Superior temporal gyrus (tissue), 1 donor: ENCODE measurements around the gene GPR143.
"Not testable (repeated sequence)": the region's sequence is repeated elsewhere in the genome, so short reads cannot be mapped to it uniquely, and the experiment has no call there.

Experiments
- DNase-seq: peaks from one replicate; pipeline ENCODE4 v3.0.0-alpha.2; 2016; ENCODE audit errors: extremely low spot score

The GPR143 gene

DNA sequence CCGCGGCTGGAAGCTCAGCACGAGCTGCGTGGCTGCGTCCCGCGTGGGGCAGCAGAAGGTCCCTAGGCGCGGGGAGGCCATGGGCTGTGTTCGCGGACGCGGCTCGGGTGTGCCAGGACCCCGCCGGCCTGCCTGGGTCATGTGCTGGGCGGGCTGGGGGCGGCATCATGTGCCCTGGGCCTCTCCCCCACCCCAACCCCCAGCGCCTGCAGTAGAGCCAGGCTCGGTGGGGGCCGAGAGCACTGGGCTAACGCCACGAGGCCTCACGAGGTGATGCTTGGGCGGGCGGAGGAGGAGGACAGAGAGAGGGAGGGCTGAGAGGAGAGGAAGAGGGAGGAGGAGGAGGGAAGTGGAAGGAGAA is at the start of gene GPR143:
Gene GPR143 (minus strand): TSS at position 111 of the 361 bp plus-strand sequence. CDS start 30 bp downstream, at position 81.
- no peak for DNase-seq

DNA sequence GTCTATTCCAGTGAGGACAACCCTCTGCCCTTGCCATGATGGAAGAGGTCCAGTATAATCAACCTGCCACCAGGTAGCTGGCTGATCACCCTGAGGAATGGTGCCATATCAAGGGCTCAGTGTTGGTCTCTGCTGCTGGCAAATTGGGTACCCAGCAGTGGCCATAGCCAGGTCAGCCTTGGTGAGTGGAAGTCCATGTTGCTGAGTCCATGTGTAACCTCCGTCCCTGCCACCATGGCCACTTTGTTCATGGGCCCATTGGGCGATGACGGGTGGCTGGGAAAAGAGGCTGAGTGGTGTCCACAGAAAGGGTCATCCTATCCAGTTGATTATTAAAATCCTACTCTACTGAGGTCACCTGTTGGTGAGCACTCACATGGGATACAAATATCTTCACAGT is 45.4 kb upstream of the GPR143 start:
- not testable (repeated sequence) for DNase-seq

DNA sequence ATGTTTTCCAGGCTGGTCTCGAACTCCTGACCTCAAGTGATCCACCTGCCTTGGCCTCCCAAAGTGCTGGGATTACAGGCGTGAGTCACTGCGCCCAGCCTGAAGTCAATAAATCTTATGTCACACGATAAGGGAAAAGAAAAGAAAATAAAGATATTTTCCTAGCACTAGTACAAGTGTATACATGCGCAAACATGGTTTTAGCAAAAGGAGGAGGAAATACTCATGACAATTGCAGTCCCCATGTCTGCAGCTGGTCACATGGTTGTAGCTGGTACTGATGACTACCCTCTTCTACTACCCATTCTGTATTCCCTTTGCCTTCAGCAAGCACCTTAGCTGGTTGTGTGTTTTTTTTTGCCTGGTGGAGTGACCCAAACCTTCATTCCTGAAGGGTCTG is 44.2 kb upstream of the GPR143 start:
- DNase-seq = not testable (repeated sequence)

DNA sequence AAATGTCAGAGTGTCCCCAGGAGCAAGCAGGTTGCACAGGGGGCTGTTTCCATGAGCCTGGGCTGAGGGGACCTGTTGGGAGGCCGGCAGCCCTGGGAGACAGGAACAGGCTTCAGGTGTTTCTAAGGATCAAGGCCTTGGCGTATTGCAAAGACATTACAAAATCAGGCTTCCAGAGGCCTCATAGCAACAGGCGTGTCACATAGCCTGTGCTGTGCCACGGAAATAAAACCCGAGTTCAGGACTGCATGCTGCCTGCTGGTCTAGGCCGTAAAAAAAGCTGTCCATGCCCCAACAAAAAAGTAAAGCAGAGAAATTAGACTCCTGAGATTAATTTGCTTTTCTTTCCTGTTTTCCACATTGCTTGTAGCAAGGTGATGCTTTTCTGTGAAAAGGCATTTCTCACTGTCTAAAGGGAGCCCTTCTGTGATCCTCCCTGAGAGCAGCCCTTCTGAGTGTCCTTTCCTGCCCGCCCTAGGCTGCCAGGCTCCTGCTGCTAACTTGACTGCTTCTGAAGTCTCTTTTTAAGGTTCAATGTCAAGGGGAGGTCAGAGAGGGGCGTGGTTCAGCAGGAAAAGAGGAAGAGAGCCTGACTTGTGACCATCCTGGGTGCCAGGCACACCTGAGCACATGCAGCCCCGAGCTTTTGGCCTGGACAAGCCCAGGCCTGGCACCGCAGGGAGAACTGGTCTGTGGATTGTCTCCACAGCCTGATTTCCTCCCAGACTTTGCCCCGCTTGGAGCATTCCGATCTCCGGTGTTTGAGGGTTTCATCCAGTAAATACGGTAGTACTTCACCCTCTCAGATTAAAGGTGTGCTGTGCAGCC is 41.9 kb upstream of the GPR143 start:
- DNase-seq = no peak

DNA sequence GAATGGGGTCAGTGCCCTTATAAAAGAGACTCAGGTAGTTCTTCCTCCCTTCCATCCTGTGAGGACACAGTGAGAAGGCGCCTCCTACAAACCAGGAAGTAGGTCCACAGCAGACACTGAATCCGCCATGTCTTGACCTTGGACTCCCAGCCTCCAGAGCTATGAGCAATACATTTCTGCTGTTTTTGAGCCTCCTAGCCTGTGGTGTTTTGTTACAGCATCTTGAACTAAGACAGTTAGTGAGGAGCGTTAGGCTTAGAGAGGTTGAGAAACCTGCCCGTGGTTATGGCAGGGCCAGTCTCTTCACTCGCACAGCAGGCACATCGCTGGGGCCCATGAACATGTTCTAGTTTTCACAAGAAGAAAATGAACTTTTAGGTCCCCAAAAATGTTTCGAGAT is 40.3 kb upstream of the GPR143 start:
- no peak for DNase-seq

DNA sequence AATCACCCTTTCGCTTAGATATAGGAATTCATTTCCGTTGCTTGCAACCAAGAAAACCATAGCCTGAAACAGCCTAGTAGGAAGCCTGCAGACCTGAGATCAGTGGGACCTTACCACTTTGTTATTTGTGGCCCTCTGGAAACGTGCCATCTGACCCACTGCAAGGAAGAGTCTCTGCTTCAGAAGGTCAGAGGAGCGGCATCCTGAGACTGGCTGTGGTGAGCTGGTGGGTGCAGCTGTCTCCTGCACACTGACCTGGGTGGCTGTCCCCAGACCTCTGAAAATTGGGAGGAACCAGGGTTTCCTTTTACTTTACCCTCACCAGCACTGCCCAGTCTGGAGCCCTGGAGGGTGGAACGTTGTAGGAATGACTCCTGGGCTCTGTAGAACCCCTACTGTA is 38.8 kb upstream of the GPR143 start:
- no peak for DNase-seq

DNA sequence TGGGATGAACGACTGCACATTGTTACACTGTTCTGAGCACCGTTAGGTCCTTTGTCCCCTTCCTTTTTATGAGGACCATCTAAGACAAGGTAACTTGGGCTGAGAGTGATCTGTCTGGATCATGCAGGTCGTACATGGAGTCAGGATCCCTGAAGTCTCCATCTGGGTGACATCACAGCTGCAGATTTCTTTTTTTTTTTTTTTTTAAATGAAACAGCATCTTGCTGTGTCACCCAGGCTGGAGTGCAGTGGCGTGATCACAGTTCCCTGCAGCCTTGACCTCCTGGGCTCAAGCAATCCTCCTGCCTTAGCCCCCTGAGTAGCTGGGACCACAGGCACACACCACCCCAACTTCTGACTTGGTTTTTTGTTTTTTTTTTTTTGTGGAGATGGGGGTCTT is 37.1 kb upstream of the GPR143 start:
- DNase-seq = no peak

DNA sequence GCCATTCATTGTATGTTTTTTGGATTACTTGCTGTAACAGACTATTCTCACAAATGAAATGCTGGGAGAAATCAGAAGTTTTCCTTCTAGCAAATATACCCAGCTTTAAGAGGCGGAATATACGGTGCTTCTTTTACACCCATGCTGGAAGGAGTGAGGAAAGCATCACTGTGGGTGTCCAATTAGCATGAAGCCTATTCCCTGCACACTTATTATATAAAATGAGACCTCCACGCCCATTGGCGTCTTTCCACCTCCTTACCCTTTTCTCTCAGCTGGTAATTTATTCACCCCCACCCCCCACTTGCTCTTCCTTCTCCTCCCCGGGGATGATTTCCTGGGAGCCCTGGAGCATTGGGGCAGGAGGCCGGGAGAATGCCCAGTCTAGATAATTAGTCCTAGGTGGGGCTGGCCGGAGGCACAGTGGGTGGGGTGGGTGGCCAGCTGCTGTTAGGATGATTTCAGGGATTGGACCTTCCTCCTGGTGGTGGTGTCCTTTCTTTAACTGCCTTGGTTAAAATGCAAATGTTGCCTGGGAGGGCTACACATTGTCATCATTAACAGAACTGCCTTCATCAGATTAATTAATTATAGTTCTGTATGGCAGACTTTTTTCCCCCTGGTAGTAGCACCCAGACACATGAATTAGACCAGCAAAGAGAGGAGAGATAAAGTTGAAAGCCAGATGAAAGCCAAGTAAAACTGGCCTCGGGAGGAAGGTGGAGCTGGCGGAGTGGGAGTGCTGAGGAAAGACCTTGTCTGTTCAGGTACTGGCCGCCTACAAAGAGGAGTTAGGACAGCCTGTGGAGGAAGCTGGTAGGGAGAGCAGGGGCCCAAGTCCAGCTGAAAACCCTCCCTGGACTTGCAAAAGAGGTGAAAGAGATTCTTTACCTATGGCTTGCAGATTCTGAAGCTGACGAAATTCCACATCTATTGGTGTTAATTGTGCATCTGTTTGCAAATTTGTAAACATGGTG is 32.0 kb upstream of the GPR143 start:
- DNase-seq = no peak

DNA sequence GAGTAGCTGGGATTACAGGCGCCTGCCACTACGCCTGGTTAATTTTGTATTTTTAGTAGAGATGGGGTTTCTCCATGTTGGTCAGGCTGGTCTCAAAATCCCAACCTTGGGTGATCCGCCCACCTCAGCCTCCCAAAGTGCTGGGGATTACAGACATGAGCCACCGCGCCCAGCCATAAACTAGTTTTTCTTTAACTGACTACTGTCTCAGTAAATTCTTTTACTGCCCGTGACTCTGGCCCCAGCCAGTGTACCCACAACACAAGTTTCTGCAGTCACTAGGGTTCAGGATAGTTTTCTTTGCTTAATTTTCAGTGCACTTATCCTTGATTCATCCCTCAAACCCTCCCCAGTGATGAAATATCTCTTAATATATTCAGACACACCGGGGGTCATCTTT is 28.8 kb upstream of the GPR143 start:
- DNase-seq = no peak

DNA sequence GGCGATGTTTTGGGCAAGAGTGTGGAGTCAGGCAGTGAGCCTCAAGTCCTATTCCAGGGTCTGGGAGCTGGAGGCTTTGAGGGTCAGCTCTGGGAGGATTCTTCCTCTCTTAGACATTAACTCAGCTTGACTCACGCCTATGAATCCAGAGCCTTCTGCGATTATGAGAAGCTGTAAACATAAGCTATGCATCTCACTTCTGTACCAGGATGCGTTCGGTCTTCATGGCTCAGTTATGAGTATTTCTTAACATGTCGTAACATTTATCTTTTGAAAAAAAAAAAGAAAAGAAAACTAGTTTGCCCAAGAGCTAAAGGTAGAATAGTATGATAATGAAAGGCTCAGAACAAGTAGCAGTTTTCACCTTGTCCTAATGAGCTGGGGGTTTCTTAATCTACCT is 25.2 kb upstream of the GPR143 start:
- no peak for DNase-seq

DNA sequence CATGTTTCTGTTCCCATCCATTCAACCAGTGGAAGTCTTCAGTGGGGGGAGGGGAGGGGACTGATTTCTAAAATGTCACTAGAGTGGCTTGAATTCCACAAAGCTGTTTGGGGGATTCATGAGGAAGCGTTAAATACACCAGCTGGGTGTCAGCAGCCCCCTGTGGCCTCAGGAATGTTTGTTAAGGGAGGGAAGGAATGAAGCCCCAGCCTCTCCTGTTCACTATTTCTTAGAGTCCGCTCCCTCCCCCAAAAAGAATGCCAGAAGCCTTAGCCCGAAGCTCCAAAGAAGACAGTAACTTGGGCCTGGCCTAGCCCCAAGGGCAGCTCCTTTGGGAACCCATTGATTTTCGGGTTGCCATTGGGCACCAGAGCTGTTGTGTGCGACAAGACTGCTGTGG is 23.9 kb upstream of the GPR143 start:
- DNase-seq = no peak

DNA sequence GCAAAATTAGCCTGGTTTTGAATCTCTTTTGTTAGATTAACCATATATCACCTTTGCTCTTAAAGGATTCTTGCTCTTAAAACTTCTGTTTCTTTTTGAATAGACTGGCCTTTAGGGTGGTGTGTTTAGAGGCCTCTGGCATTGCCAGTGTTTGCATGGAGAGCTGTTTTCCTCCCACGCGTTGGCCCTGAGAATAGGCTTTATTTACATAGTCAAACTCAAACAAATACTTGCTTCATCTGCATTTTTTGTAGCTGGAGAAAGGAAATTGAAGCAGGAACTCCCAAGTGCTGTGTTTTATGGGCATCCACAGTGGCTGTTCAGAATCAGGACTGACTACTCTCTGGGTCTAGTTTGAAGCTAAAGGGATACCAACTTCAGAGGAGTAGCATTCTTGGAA is 23.3 kb upstream of the GPR143 start:
- DNase-seq = no peak

DNA sequence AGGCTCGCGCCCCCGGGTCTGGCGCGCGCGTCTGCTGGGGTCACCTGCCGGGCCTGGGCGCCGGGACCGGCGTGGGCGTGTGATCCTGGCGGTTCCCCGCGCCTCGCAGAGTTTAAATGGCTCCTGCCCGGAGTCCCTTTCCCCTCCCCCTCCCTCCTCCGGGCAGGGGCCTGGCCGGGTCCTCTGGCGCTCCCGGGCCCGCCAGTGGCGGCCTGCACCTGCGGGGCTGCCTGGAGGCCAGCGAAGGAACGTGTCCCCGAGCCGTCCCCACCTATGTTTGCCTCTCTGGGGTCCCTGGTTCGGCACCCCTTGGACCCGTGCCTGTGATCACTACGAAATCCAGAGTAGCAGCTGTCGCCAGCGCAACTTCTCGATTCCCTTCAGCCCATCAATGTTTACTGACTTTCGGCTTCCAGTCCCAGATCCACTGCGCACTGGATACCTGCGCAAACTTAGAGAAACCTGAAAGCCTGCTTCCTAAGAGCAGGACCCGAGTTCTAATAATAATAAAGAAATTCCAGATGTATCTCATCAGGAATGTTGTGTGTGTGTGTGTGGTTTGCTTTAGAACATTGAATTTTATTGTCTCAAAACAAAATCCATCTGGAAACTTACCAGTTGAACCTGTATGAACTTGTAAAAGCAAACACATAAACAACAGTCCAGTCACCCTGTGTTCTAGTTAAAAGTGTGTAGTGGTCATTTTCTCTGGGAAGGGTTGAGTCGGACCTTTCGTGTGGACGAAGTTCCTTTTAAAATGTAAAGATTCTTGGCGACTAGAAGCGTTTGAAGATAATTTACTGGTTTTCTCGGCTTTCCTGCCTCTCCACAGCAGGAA is 21.4 kb upstream of the GPR143 start:
- no peak for DNase-seq

DNA sequence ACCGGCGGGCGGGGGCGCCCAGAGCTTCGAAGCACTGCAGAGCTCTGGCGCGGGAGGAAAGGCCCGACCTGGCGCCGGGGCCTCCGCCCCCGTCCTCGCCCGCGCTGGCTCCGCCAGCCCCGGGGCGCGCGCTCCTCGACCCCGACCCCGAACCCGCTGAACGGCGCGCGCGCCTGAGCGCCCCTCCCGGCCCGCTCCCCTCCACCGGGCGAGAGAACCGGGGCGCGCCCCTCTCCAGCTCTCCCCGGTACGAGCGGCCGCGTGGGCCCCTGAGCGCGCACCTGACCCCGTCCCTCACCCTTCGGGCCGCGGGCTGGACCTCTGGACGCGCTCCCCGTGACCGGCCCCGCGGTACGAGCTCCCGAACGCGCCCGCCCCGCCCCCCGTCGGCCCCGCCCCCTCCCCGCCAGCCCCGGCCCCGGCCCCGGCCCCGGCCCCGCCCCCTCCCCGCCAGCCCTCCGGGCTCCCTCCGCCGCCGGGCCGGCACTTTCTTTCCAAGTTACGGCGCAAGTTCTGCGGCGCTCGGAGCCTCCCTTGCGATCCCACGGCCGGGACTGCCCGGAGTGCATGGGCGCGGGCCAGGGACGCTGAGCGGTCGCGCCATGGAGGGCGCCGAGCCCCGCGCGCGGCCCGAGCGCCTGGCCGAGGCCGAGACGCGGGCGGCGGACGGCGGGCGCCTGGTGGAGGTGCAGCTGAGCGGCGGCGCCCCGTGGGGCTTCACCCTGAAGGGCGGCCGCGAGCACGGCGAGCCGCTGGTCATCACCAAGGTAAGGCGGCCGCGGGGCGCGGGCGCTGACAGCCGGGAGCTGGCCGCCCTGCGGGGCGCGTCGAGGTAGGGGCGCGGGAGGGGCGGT is 20.5 kb upstream of the GPR143 start, which contains the start of gene SHROOM2:
Gene SHROOM2 (plus strand): TSS at position 486 of the 854 bp plus-strand sequence. CDS start 117 bp downstream, at position 603.
- no peak for DNase-seq

DNA sequence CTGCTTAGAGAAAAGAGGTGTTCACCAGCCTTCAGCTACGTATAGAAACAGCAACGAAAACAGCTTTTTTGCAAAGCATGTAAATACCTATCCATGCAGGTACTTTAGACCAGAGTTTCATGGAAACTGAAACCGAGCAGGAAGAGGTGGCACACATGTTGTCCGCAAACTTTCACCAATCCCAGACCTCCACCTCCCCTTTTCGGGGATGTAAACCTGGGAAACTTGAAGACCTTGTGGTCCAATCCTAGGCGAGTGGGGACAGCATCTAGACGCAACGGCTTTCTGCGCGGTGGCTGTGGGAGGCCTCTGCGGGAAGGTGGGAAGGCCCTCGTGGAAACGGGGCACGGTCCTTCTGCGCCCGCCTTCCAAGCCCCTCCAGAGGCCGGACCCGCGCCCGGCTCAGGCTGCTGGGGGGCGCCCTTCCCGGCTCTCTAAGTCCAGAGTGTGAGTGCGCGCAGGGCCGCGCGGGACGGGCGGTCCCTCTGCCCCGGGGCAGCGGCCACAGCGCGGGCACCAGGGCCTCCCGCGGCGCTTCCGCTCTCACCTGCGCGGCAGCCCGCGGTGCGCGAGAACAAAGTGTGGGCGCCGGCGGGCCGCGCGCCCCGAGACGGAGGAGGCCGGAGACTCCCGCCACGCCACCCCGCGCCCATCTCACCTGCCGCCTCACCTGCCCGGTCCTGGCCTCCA is 19.8 kb upstream of the GPR143 start:
- DNase-seq = no peak

DNA sequence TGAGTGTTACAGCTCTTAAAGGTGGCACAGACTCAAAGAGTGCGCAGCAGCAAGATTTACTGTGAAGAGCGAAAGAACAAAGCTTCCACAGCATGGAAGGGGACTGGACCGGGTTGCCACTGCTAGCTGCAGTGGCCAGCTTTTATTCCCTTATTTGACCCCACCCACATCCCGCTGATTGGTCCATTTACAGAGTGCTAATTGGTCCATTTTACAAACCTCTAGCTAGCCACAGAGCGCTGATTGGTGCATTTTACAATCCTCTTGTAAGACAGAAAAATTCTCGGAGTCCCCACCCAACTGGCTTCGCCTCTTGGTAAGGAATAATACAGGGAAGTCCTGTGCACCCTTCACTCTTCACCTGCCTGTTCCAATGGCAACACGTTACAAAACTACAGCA is 18.7 kb upstream of the GPR143 start:
- DNase-seq = no peak

DNA sequence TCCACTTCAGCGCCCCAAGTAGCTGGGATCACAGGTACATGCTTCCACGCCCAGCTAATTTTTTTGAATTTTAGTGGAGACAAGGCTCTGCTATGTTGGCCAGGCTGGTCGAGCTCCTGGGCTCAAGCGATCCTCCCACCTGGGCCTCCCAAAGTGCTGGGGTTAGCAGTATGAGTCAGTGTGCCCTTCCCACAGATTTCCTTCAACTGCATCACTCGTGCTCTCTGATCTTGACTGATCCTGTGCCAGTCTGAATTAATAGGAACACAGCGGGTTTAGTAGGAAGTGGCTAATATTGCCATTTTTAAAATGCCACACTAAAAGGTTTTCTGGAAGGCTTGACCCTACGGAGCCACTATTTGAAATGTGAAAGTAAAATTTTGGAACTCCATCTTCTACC is 16.3 kb upstream of the GPR143 start:
- no peak for DNase-seq

DNA sequence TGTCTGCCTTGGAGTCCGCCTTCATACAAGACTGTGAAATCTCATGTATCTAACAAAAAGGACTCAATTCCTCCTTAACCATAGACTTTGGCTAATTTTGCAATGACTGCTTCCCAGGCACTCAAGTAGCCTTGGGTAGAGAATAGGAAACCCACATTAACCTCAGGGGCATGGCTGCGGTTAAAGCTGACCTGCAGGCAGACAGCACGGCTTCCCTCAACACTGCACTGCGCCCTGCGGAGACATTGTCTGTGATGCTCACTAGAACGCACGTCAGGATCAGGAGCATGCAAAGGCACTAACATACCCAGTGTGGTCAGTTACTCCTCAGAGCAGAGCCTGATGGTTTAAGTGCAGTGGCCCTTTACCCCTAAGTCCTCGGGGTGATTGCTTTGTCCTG is 10.3 kb upstream of the GPR143 start:
- no peak for DNase-seq

DNA sequence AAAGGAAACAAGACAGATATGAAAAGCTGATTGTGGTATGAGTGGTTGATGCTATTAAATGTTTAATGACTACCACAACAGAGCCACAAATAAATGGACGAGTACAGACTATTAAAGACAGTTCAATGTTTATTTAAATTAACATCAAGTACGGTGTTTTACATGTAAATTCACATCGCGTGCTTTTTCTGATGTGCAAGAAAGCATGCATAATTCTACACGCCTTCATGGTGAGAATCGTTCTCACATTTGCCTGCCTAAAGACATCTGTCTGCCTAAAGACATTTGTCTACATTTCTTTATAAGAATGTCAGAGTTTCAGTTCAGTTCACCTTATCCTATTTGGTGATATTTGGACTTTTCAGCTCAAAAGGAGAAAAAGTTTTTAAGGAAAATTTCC is 7.3 kb upstream of the GPR143 start:
- DNase-seq = no peak

DNA sequence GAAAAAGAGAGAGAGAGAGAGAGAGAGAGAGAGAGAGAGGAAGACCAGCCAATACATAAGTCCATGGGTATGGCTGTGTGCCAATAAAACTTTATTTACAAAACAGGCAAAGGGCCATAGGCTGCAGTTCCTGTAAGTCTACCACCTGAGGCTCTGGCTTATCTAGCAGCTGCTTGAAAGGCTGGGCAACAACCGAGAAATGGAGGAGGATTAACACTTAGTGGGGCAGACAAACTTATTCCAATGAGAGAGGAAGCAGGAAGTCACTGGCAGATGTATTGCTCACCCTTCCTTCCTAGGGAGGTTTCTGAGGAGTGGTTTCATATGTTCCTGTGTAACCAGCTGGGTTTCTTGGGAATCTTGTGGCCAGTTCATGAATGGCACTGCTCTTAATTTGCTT is 4.7 kb upstream of the GPR143 start:
- DNase-seq = no peak
